HEK293T (cell line): ENCODE measurements around the gene DNAAF1.

Experiments used
- CTCF ChIA-PET: fragments of 350-600 bp; formaldehyde crosslinking; extraction: SDS; loops from one replicate; lab custom pipeline; 2021; ENCODE audit warnings: antibody characterized with exemption, inconsistent platforms; lab: Yijun Ruan, JAX
- POLR2A ChIA-PET: fragments of 350-600 bp; formaldehyde crosslinking; extraction: SDS; loops from one replicate; lab custom pipeline; 2020; ENCODE audit warnings: antibody characterized with exemption, inconsistent platforms; lab: Yijun Ruan, JAX
- DNase-seq: peaks from one replicate; pipeline ENCODE4 v3.0.0; 2012; ENCODE audit warnings: mixed read lengths; ENCODE audit errors: extremely low spot score
- ARNT ChIP-seq: fragments of 450-650 bp; IDR thresholded peaks from 2 replicates; pipeline ENCODE4 v1.6.1; 2017; ENCODE audit warnings: mild to moderate bottlenecking
- BHLHE40 ChIP-seq: fragments of 450-650 bp; IDR thresholded peaks from 2 replicates; pipeline ENCODE4 v1.6.1; 2016; ENCODE audit warnings: mild to moderate bottlenecking, moderate library complexity, borderline replicate concordance
- CTBP1 ChIP-seq: fragments of 450-650 bp; IDR thresholded peaks from 2 replicates; pipeline ENCODE4 v1.6.1; 2016; ENCODE audit warnings: borderline replicate concordance
- ELF4 ChIP-seq: fragments of 450-650 bp; IDR thresholded peaks from 2 replicates; pipeline ENCODE4 v1.6.1; 2017; ENCODE audit warnings: antibody characterized with exemption
- FOXA1 ChIP-seq: fragments of 450-650 bp; IDR thresholded peaks from 2 replicates; pipeline ENCODE4 v1.6.1; 2016; ENCODE audit warnings: mild to moderate bottlenecking
- FOXK2 ChIP-seq: fragments of 450-650 bp; IDR thresholded peaks from 2 replicates; pipeline ENCODE4 v1.6.1; 2016; ENCODE audit warnings: mild to moderate bottlenecking
- FOXM1 ChIP-seq: fragments of 450-650 bp; IDR thresholded peaks from 2 replicates; pipeline ENCODE4 v1.6.1; 2017; ENCODE audit warnings: mild to moderate bottlenecking, borderline replicate concordance
- HDGF ChIP-seq: fragments of 450-650 bp; IDR thresholded peaks from 2 replicates; pipeline ENCODE4 v1.6.1; 2017; ENCODE audit warnings: antibody characterized with exemption, borderline replicate concordance
- L3MBTL2 ChIP-seq: fragments of 450-650 bp; conservative IDR thresholded peaks from 2 replicates; pipeline ENCODE4 v1.6.1; 2016; ENCODE audit warnings: mild to moderate bottlenecking
- LEF1 ChIP-seq: fragments of 450-650 bp; IDR thresholded peaks from 2 replicates; pipeline ENCODE4 v1.6.1; 2017; ENCODE audit warnings: mild to moderate bottlenecking, borderline replicate concordance
- NFRKB ChIP-seq: fragments of 450-650 bp; IDR thresholded peaks from 2 replicates; pipeline ENCODE4 v1.6.1; 2016; ENCODE audit warnings: mild to moderate bottlenecking, moderate library complexity
- PKNOX1 ChIP-seq: fragments of 450-650 bp; IDR thresholded peaks from 2 replicates; pipeline ENCODE4 v1.6.1; 2016
- SP1 ChIP-seq: fragments of 450-650 bp; IDR thresholded peaks from 2 replicates; pipeline ENCODE4 v1.6.1; 2017
- SUZ12 ChIP-seq: fragments of 450-650 bp; IDR thresholded peaks from 2 replicates; pipeline ENCODE4 v1.6.1; 2016; ENCODE audit warnings: mild to moderate bottlenecking
- TARDBP ChIP-seq: fragments of 450-650 bp; IDR thresholded peaks from 2 replicates; pipeline ENCODE4 v1.6.1; 2016
- ZNF384 ChIP-seq: fragments of 450-650 bp; IDR thresholded peaks from 2 replicates; pipeline ENCODE4 v1.6.1; 2016

Gene DNAAF1

GRCh38 chr16:84119368-84119767, 25.7 kb upstream of the DNAAF1 start:
- DNase-seq = no peak
- ChIA-PET CTCF (interaction anchor here (0.6 kb wide), 1 partner anchor 569 kb away, joined by 4 read pairs; no protein-coding TSS in a partner anchor), POLR2A (interaction anchor here (0.9 to 1.0 kb wide), 2 partner anchors 11 to 68 kb away, joined by 3 read pairs; partner anchors contain the start of gene TAF1C)
- TF ChIP-seq PKNOX1 = no peak
- TF ChIP-seq SUZ12 = no peak
- TF ChIP-seq TARDBP = no peak
- TF ChIP-seq LEF1 = no peak
- TF ChIP-seq BHLHE40 = no peak

DNA sequence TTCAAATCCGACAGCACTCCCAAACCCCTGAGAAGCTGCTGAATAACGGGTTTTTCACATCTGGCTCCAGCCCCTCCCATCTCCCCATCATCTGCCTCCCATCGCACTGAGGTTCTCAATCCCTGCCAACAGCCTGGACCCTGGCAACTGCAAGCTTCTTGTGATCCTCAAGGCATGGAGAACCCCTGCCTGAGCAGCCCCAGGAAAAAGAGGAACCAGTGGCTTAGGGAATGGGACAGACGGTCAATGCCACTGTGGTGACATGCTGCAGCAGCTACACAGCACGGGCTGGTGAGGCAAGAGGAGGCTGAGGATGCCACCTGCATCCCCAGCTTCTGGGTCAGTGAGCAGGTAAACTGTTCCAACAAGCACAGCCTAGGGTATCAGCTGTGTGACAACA, 25.1 kb upstream of the DNAAF1 start:
- POLR2A ChIA-PET = interaction anchor here (0.9 kb wide), 1 partner anchor 67 kb away, joined by 3 read pairs; the partner anchor contains the start of gene TAF1C
- TF ChIP-seq ARNT (no peak), HDGF (no peak), SUZ12 (no peak), NFRKB (no peak), ZNF384 (no peak), ELF4 (no peak), FOXA1 (no peak), TARDBP (no peak), SP1 (no peak), CTBP1 (no peak), L3MBTL2 (no peak), PKNOX1 (no peak), LEF1 (no peak), FOXK2 (no peak), FOXM1 (no peak), BHLHE40 (no peak)
- no peak for DNase-seq
- CTCF ChIA-PET = no interaction called here

DNA sequence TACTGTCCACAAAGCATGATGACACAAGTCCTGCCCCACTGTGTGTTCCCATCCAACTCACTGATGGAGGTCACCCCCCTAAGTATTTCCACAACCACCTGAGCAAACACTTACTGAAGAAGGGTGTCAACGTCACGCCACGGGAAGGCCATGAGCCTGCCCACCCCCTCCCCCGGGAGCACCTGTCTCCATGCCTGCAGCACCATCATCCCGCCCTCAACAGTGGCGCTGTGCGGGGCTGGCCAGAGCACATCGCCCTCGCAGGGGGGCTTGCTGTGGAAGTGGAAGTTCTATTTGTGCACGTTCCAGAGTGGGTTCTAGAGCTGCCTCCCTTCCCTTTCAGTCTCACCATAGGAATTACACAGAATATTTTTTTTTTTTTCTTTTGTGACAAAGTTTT, 24.1 kb upstream of the DNAAF1 start:
- DNase-seq = no peak
- POLR2A ChIA-PET = no interaction called here
- CTCF ChIA-PET = interaction anchor here (0.6 kb wide), 1 partner anchor 20 kb away, joined by 5 read pairs; no protein-coding TSS in a partner anchor
- TF ChIP-seq CTBP1 = no peak
- TF ChIP-seq FOXA1 = no peak
- no peak for TF ChIP-seq ZNF384
- TF ChIP-seq LEF1 = no peak
- TF ChIP-seq FOXM1 = no peak
- no peak for TF ChIP-seq SP1
- TF ChIP-seq L3MBTL2 = no peak
- no peak for TF ChIP-seq SUZ12

GRCh38 chr16:84124257-84125073, 20.6 kb upstream of the DNAAF1 start:
- POLR2A ChIA-PET = no interaction called here
- CTCF ChIA-PET = no interaction called here
- no peak for DNase-seq
- TF ChIP-seq PKNOX1 (peak; percentile 66), TARDBP (no peak), NFRKB (no peak)

GRCh38 chr16:84131117-84131516, 14.0 kb upstream of the DNAAF1 start:
- DNase-seq = no peak
- ChIA-PET POLR2A (interaction anchor here (0.8 to 1.9 kb wide), 2 partner anchors 12 to 14 kb away, joined by 3 to 7 read pairs; partner anchors contain the start of gene MBTPS1), CTCF (no interaction called here)
- TF ChIP-seq FOXM1 (no peak), CTBP1 (no peak), TARDBP (no peak), LEF1 (no peak), FOXA1 (no peak), ZNF384 (no peak), SP1 (no peak), HDGF (no peak), SUZ12 (no peak), FOXK2 (no peak), NFRKB (no peak), L3MBTL2 (no peak), BHLHE40 (no peak), PKNOX1 (no peak), ARNT (no peak), ELF4 (no peak)
